Dermis microvascular lymphatic vessel endothelial cell (primary cell): ENCODE results near the gene TDRD3. TPM values are rescaled to one million over a fixed set of nuclear protein-coding genes. Genes with fewer than 3 reads are reported as not detected.

ENCODE experiments used
- total RNA-seq: library from RNA; depleted of rRNA; stranded (reverse); fragments of >200 nt; gene quantifications from 2 replicates; pipeline ENCODE4 v1.2.1, GENCODE V29; 2014

Gene TDRD3
- total RNA-seq, 1 donor from 2014 or later = 8.1 TPM

Other genes with a start within 250 kb of the TDRD3 start
- 5.4 and 8.7 TPM in 2 replicates for gene DIAPH3, start 233.3 kb upstream of the TDRD3 start, total RNA-seq